GM19035 (cell line): Measurements from ENCODE around the gene CARF.

ENCODE experiments used
- ATAC-seq: cut with Tn5 transposase; IDR thresholded peaks from one replicate; pipeline ENCODE4 v1.9.1; 2021; ENCODE audit not compliant: unreplicated experiment

Gene CARF

GRCh38 chr2:203018181-203018580 is 106.1 kb downstream of the CARF start:
- no peak for ATAC-seq

GRCh38 chr2:203019142-203019541 is 107.1 kb downstream of the CARF start:
- ATAC-seq: no peak

DNA sequence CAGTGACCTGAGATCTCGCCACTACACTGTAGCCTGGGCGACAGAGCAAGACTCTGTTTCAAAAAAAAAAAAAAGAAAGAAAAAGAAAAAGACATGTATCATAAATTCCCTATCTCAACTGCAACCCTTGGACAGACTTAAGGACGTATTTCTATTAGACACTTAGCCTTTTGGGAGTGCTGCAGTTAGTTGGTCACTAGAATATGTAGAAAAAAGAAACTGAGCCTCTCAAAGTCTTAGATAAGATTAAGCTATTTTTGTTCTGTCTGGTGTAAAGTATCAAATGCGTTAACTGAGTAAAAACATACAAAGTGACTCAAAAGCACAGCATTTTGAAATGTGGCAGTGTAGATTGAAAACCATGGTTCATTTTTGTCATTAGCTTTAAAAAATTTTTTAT is 109.9 kb downstream of the CARF start:
- ATAC-seq: no peak

- no peak for ATAC-seq
Measured at GRCh38 chr2:203022751-203023150, 110.7 kb downstream of the CARF start.

- ATAC-seq: no peak
Measured at GRCh38 chr2:203025592-203025991, 113.5 kb downstream of the CARF start.

DNA sequence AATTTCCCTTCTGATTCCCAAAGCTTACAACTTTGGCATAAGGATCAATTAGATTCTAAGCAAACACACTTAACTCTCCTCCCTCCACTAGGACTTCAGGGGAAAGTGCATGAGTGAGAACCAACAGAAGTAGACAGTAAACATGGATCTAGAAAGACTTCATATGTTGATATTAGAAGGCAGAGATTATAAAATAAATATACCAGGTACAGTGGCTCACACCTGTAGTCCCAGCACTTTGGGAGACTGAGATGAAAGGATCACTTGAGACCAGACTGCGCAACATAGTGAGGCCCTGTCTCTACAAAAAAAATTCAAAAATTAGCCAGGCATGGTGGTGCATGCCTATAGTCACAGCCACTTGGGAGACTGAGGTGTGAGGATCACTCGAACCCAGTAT is 118.5 kb downstream of the CARF start:
- no peak for ATAC-seq

GRCh38 chr2:203030991-203031390 is 118.9 kb downstream of the CARF start:
- no peak for ATAC-seq

- ATAC-seq: no peak
Measured at GRCh38 chr2:203033395-203033794, 121.3 kb downstream of the CARF start.

DNA sequence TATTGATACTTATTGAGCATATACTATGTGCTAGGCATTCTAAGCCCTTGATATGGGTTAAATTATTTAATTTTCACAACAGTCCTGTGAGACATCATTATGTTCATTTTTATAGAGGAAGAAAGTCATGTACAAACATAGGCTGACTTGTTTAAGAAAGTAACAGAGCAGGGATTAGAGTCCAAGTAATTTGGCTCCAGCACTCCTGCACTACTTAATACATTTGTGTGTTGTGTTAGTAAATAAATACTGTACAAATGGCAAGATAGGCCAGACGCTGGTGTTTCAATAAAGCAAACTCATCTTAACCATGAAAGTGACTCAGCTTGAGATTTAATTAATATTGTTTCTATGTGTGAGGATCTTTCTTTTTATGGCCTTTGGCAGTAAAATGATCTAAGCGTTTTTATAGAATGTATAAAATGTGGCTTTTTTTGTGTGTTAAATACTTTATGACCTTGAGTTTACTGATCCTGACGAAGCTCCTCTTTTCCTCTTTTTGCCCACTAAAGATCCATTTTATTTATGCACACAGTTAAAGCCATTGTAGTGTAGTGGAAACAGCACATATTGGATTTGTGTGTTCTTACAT is 123.9 kb downstream of the CARF start:
- ATAC-seq: no peak
